ENCODE data around the gene ROR2.

ROR2 gene

GRCh38 chr9:91814201-91814600 is 135.8 kb downstream of the ROR2 start:
- DNase-seq (ENCODE audit: low read depth, low spot score) = no peak
- Histone ChIP-seq H3K36me3 (ENCODE audit: insufficient read depth, low read length) (no peaks in the 10 kb centered on the region), H3K27ac (no peak overlapping the region), H3K9ac (ENCODE audit: insufficient read length) (no peak overlapping the region), H3K4me3 (no peak overlapping the region), H3K9me3 (ENCODE audit: low read depth, low read length) (no peaks in the 10 kb centered on the region)
- no peak for TF ChIP-seq FOXP2 (optimal IDR thresholded peaks at IDR 0.05; ENCODE audit: control extremely low read depth, extremely low read length, insufficient read depth)
- no peak for TF ChIP-seq EZH2 (IDR thresholded peaks at IDR 0.05)
- TF ChIP-seq POLR2AphosphoS5 (IDR thresholded peaks at IDR 0.05; ENCODE audit: borderline replicate concordance, low read depth, low read length) = no peak

DNA sequence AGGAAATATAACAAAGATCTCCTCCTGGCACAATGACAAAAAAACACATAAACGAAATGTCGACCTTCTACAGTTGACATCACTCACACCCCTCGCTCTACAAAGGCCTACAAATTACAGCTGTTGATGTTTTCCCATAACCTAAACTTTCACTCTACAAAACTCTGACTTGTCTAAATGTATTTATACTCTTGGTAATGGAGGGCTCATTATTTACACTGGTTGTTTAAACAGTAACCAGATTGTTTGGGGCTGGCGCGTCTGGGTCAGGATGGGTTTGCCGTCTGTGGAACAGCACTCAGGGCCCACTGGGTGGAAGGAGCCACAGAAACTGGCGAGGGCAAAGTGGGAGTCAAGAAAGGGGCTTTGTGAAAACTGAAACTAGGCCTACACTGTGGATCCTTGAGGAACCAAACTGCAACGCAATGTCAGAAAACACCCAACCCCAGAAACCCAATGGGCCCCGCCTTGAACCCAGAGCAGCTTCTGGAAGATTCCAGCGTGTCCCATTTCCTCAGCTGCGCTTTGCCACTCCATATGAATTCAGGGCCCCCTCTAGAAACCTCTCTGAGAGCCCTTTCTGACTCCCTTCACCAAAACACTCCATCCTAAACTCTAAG is 136.7 kb downstream of the ROR2 start:
- Histone ChIP-seq H3K9ac (ENCODE audit: insufficient read length) (no peak overlapping the region), H3K36me3 (ENCODE audit: insufficient read depth, low read length) (no peaks in the 10 kb centered on the region), H3K27ac (no peak overlapping the region), H3K9me3 (ENCODE audit: low read depth, low read length) (no peaks in the 10 kb centered on the region), H3K4me3 (no peak overlapping the region)
- DNase-seq (ENCODE audit: low read depth, low spot score) = no peak
- TF ChIP-seq FOXP2 (optimal IDR thresholded peaks at IDR 0.05; ENCODE audit: control extremely low read depth, extremely low read length, insufficient read depth) = no peak
- TF ChIP-seq EZH2 (IDR thresholded peaks at IDR 0.05) = no peak
- TF ChIP-seq POLR2AphosphoS5 (IDR thresholded peaks at IDR 0.05; ENCODE audit: borderline replicate concordance, low read depth, low read length) = no peak

- no peak overlapping the region for H3K9ac ChIP-seq (ENCODE audit: insufficient read length)
- no peak for DNase-seq (ENCODE audit: low read depth, low spot score)
- no peaks in the 10 kb centered on the region for H3K36me3 ChIP-seq (ENCODE audit: insufficient read depth, low read length)
- H3K4me3 ChIP-seq = no peak overlapping the region
- no peak overlapping the region for H3K27ac ChIP-seq
- H3K9me3 ChIP-seq (ENCODE audit: low read depth, low read length) = no peaks in the 10 kb centered on the region
- TF ChIP-seq POLR2AphosphoS5 (IDR thresholded peaks at IDR 0.05; ENCODE audit: borderline replicate concordance, low read depth, low read length) = no peak
- TF ChIP-seq EZH2 (IDR thresholded peaks at IDR 0.05) = no peak
- TF ChIP-seq FOXP2 (optimal IDR thresholded peaks at IDR 0.05; ENCODE audit: control extremely low read depth, extremely low read length, insufficient read depth) = no peak
Observed at GRCh38 chr9:91812191-91812590, 137.8 kb downstream of the ROR2 start.

DNA sequence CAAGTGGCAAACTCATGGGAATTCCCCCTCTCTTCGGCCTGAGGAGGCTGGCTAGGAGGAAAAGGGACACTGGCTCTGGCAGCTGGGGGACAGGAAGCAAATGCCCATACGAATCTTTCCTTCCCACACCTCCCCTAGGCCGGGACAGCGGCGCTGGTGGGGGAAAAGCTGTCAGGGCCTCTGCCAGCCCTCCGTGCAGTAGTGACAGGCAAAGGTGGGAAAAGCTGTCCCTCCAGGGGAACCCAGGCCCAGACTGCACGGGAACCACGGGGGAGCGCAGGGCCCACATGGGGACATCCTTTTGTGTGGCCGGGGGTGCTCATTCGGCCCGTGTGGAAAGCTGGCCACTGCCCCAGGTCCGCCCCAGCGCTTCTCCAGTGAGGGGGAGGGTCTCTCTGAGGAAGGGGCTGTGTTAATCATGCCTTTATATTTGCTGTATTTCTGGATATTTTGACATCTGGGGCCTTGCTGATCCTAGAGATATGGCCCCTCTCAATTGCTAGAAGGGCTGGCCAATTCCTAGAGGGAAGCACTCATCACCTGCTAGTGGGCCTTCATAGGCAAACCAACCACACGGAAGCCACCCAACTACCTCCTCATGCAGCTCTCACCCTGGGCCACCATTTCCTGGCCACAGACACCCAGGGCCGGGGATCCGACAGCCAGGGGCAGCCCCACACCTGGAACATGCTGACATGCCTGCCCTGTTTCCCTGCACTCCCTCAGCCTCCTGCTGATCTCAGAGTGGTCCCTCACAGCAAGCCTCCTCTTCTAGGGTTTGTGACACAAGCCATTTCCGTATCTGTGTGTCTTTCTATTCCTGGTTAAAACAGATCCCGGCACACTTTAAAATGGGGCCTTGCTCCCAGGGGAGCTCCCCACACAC is 138.8 kb downstream of the ROR2 start:
- Histone ChIP-seq H3K36me3 (ENCODE audit: insufficient read depth, low read length) (no peaks in the 10 kb centered on the region), H3K27ac (no peak overlapping the region), H3K9me3 (ENCODE audit: low read depth, low read length) (no peaks in the 10 kb centered on the region), H3K9ac (ENCODE audit: insufficient read length) (no peak overlapping the region), H3K4me3 (no peak overlapping the region)
- TF ChIP-seq EZH2 (IDR thresholded peaks at IDR 0.05) = no peak
- TF ChIP-seq POLR2AphosphoS5 (IDR thresholded peaks at IDR 0.05; ENCODE audit: borderline replicate concordance, low read depth, low read length) = no peak
- no peak for TF ChIP-seq FOXP2 (optimal IDR thresholded peaks at IDR 0.05; ENCODE audit: control extremely low read depth, extremely low read length, insufficient read depth)
- DNase-seq (ENCODE audit: low read depth, low spot score) = no peak

DNA sequence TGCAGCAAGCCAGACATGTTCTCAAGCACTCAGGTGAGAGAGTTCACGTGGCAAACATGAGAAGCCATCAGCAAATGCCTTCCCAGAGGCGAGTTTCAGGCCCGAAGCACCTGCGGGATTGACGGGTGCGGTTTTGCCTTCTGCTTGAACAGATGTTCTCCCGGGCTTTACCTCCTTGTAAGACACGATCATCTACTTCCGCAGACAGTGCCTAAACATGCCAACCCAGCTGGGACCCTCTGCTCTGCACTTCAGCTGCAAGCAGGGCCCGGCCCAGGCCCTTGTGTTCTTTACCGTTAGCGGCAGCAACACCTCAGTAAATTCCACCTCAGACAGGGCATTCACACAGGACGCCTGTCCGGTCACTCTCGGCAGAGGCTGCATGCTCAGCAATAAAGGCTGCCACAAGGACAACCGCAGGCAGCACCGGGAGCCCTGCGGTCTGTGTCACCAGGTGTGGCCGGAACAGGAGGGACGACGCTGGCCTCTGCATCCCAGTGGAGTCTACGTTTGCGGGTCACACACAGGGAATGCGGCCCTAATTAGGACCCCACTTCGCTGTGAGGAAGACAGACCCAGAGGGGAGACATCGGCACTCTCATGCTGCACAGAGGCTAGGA is 139.6 kb downstream of the ROR2 start:
- Histone ChIP-seq H3K4me3 (no peak overlapping the region), H3K36me3 (ENCODE audit: insufficient read depth, low read length) (no peaks in the 10 kb centered on the region), H3K9me3 (ENCODE audit: low read depth, low read length) (no peaks in the 10 kb centered on the region), H3K9ac (ENCODE audit: insufficient read length) (no peak overlapping the region), H3K27ac (no peak overlapping the region)
- no peak for DNase-seq (ENCODE audit: low read depth, low spot score)
- TF ChIP-seq POLR2AphosphoS5 (IDR thresholded peaks at IDR 0.05; ENCODE audit: borderline replicate concordance, low read depth, low read length) (no peak), FOXP2 (optimal IDR thresholded peaks at IDR 0.05; ENCODE audit: control extremely low read depth, extremely low read length, insufficient read depth) (no peak), EZH2 (IDR thresholded peaks at IDR 0.05) (no peak)

GRCh38 chr9:91809581-91810285 is 140.3 kb downstream of the ROR2 start:
- no peak overlapping the region for H3K27ac ChIP-seq
- H3K9me3 ChIP-seq (ENCODE audit: low read depth, low read length) = no peaks in the 10 kb centered on the region
- TF ChIP-seq POLR2AphosphoS5 (IDR thresholded peaks at IDR 0.05; ENCODE audit: borderline replicate concordance, low read depth, low read length) = no peak
- no peak for TF ChIP-seq EZH2 (IDR thresholded peaks at IDR 0.05)
- TF ChIP-seq FOXP2 (optimal IDR thresholded peaks at IDR 0.05; ENCODE audit: control extremely low read depth, extremely low read length, insufficient read depth) = no peak
- no peak overlapping the region for H3K4me3 ChIP-seq
- no peak overlapping the region for H3K9ac ChIP-seq (ENCODE audit: insufficient read length)
- H3K36me3 ChIP-seq (ENCODE audit: insufficient read depth, low read length) = no peaks in the 10 kb centered on the region
- DNase-seq (ENCODE audit: low read depth, low spot score) = no peak

- TF ChIP-seq FOXP2 (optimal IDR thresholded peaks at IDR 0.05; ENCODE audit: control extremely low read depth, extremely low read length, insufficient read depth) (no peak), EZH2 (IDR thresholded peaks at IDR 0.05) (no peak), POLR2AphosphoS5 (IDR thresholded peaks at IDR 0.05; ENCODE audit: borderline replicate concordance, low read depth, low read length) (no peak)
- Histone ChIP-seq H3K4me3 (no peak overlapping the region), H3K9ac (ENCODE audit: insufficient read length) (no peak overlapping the region), H3K36me3 (ENCODE audit: insufficient read depth, low read length) (no peaks in the 10 kb centered on the region), H3K9me3 (ENCODE audit: low read depth, low read length) (no peaks in the 10 kb centered on the region), H3K27ac (no peak overlapping the region)
- DNase-seq (ENCODE audit: low read depth, low spot score) = no peak
Observed at GRCh38 chr9:91807643-91808246, 142.3 kb downstream of the ROR2 start.

Data from SK-N-MC (cell line).